Erythroblast (primary cell): ENCODE data around the gene NUP210.

Source experiments
- GATA1 ChIP-seq: IDR thresholded peaks from 2 replicates; pipeline ENCODE4 v1.6.1; 2011; ENCODE audit warnings: low read depth, mild to moderate bottlenecking, control low read depth, low read length, moderate library complexity
- POLR2A ChIP-seq: IDR thresholded peaks from 2 replicates; pipeline ENCODE4 v1.6.1; 2011; ENCODE audit warnings: mild to moderate bottlenecking, low read length

GRCh38 chr3:13323822-13324221, 96.3 kb downstream of the NUP210 start:
- TF ChIP-seq POLR2A (no peak), GATA1 (no peak)
